Measurements from ENCODE around the gene NATD1.

Gene NATD1

GRCh38 chr17:21189361-21189760 lies 63.8 kb downstream of the NATD1 start:
- CTCF ChIA-PET, result no interaction called here
- no peak for DNase-seq (ENCODE audit: extremely low spot score)
- POLR2A ChIA-PET, result no interaction called here
- TF ChIP-seq BHLHE40 (IDR thresholded peaks at IDR 0.05; ENCODE audit: borderline replicate concordance) (no peak), FOXM1 (IDR thresholded peaks at IDR 0.05; ENCODE audit: borderline replicate concordance) (no peak), NFRKB (IDR thresholded peaks at IDR 0.05) (no peak), CTBP1 (IDR thresholded peaks at IDR 0.05; ENCODE audit: borderline replicate concordance) (no peak), L3MBTL2 (conservative IDR thresholded peaks at IDR 0.05) (no peak), TARDBP (IDR thresholded peaks at IDR 0.05) (no peak)

Data from HEK293T (cell line).